H1 (cell line): ENCODE data around the gene PXMP4.

Source experiments
- CBX8 ChIP-seq: fragments of 300-800, 300-1000 bp; sonication (generic); IDR thresholded peaks from 2 replicates; pipeline ENCODE4 v1.7.1; 2016; ENCODE audit warnings: low read depth, low read length, borderline replicate concordance
- EGR1 ChIP-seq: IDR thresholded peaks from 2 replicates; pipeline ENCODE4 v1.6.1; 2011; ENCODE audit warnings: low read depth, low read length, borderline replicate concordance
- GTF2F1 ChIP-seq: IDR thresholded peaks from 2 replicates; pipeline ENCODE4 v1.6.1; 2012; ENCODE audit warnings: low read depth, low read length, improper control_type of control experiment, borderline replicate concordance
- JUN ChIP-seq: IDR thresholded peaks from 2 replicates; pipeline ENCODE4 v1.6.1; 2011; ENCODE audit warnings: low read depth, mild to moderate bottlenecking, improper control_type of control experiment, low read length
- JUND ChIP-seq: IDR thresholded peaks from 2 replicates; pipeline ENCODE4 v1.6.1; 2011; ENCODE audit warnings: mild to moderate bottlenecking, improper control_type of control experiment, low read length
- RFX5 ChIP-seq: IDR thresholded peaks from 2 replicates; pipeline ENCODE4 v1.6.1; 2011; ENCODE audit warnings: low read depth, low read length, improper control_type of control experiment, borderline replicate concordance
- TF ChIP-seq, protein P1 (sequence below): IDR thresholded peaks from 2 replicates; pipeline ENCODE4 v1.6.1; 2011; ENCODE audit warnings: low read depth, mild to moderate bottlenecking, low read length; ENCODE audit not compliant: insufficient read depth
- TF ChIP-seq, protein P2 (sequence below), 3 experiments: IDR thresholded peaks; 1 replicate in 2 of 3; 2 replicates in 1 of 3; pipeline versions ENCODE4 v1.5.1 to v1.6.1; 2011; ENCODE audit warnings: low read length in 3 of 3, mild to moderate bottlenecking in 3 of 3, inconsistent platforms in 2 of 3, low read depth in 1 of 3, moderate library complexity in 1 of 3; ENCODE audit not compliant: insufficient read depth in 1 of 3; ENCODE audit errors: control extremely low read depth in 1 of 3

DNA sequence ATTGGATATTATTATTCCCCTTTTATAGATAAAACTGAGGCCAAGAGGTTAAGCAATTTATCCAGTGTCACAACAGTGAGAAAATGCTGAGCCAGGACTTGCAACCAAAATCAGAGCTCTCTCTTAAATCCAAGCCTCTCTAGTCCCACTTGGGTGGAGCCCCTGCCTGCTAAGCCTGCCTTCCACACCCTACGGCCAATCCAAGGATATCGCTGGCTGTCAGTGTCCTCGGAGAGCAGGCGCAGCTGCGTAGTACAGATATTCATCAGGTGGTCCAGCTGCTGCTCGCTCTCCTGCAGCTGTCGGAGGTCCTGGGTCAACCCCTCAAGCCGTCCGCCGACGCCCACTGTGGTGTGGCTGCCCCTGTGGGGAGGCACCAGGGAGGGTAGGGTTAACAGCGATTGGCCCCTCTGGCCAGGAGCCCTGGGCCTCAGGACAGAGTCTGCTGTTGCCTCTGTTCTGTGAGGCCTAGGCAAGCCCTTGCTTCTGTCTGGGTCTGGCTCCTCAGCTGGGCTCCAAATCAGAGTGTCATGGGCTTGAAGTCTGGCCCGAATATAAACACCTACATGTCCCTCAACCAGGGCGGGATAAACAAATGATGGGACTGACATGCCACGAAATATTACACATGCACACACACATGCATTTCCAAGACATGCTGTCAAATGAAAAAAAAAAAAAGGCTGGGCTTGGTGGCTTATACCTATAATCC lies 42.0 kb downstream of the PXMP4 start:
- TF ChIP-seq, protein P1, sequence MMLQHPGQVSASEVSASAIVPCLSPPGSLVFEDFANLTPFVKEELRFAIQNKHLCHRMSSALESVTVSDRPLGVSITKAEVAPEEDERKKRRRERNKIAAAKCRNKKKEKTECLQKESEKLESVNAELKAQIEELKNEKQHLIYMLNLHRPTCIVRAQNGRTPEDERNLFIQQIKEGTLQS: no peak
- TF ChIP-seq JUN: no peak
- TF ChIP-seq, protein P2, sequence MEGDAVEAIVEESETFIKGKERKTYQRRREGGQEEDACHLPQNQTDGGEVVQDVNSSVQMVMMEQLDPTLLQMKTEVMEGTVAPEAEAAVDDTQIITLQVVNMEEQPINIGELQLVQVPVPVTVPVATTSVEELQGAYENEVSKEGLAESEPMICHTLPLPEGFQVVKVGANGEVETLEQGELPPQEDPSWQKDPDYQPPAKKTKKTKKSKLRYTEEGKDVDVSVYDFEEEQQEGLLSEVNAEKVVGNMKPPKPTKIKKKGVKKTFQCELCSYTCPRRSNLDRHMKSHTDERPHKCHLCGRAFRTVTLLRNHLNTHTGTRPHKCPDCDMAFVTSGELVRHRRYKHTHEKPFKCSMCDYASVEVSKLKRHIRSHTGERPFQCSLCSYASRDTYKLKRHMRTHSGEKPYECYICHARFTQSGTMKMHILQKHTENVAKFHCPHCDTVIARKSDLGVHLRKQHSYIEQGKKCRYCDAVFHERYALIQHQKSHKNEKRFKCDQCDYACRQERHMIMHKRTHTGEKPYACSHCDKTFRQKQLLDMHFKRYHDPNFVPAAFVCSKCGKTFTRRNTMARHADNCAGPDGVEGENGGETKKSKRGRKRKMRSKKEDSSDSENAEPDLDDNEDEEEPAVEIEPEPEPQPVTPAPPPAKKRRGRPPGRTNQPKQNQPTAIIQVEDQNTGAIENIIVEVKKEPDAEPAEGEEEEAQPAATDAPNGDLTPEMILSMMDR (IDR thresholded peaks at IDR 0.05; ENCODE audit: control extremely low read depth in 1 of 3, insufficient read depth in 1 of 3, low read depth in 1 of 3, low read length in 3 of 3): no peak
- TF ChIP-seq JUND: no peak
- no peak for TF ChIP-seq CBX8
- TF ChIP-seq RFX5: no peak
- no peak for TF ChIP-seq GTF2F1
- TF ChIP-seq EGR1: no peak
